ENCODE results near the gene MRPL17. TPM values are rescaled to one million over a fixed set of nuclear protein-coding genes. Genes with fewer than 3 reads are reported as not detected.

MRPL17 gene
- total RNA-seq, 1 experiment from 2014 or later: 77.1 TPM

DNA sequence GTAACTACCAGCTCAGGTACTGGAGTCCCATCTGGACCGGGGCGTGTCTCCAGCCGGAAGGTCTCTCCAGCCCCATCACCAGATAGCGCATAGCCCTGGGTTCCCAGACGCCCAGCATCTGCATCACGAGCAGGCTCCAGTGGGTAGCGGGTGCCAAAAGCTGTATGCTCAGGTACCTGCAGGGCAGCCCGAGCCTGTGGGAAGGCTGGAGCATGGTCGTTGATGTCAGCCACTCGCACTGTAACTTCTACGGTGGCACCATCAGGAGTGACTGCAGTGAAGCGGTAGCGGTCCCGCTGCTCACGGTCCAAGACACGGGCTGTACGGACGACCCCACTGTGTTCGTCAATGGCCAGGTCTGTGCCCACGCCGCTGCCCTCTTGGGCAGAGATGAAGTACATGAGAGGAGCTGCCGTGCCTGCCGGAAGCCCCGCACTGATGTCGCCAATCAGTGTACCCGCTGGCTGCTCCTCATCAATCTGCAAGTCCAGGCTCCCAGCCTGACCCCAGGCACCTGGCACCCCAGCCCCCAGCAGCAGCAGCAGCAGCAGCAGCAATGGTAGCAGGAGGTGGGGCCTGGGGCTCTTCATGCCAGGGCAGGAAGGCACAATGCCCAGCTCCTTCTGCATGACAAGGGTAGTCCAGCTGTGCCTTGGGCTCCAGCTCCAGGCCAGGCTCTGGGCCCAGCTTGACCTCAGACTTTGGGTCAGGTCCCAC, 42.0 kb downstream of the MRPL17 start (continued):
- TF ChIP-seq, protein P1, sequence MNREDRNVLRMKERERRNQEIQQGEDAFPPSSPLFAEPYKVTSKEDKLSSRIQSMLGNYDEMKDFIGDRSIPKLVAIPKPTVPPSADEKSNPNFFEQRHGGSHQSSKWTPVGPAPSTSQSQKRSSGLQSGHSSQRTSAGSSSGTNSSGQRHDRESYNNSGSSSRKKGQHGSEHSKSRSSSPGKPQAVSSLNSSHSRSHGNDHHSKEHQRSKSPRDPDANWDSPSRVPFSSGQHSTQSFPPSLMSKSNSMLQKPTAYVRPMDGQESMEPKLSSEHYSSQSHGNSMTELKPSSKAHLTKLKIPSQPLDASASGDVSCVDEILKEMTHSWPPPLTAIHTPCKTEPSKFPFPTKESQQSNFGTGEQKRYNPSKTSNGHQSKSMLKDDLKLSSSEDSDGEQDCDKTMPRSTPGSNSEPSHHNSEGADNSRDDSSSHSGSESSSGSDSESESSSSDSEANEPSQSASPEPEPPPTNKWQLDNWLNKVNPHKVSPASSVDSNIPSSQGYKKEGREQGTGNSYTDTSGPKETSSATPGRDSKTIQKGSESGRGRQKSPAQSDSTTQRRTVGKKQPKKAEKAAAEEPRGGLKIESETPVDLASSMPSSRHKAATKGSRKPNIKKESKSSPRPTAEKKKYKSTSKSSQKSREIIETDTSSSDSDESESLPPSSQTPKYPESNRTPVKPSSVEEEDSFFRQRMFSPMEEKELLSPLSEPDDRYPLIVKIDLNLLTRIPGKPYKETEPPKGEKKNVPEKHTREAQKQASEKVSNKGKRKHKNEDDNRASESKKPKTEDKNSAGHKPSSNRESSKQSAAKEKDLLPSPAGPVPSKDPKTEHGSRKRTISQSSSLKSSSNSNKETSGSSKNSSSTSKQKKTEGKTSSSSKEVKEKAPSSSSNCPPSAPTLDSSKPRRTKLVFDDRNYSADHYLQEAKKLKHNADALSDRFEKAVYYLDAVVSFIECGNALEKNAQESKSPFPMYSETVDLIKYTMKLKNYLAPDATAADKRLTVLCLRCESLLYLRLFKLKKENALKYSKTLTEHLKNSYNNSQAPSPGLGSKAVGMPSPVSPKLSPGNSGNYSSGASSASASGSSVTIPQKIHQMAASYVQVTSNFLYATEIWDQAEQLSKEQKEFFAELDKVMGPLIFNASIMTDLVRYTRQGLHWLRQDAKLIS (CRISPR knock-in tag; IDR thresholded peaks at IDR 0.05; ENCODE audit: borderline replicate concordance): no peak
- TF ChIP-seq ZNF671 (CRISPR knock-in tag; IDR thresholded peaks at IDR 0.05) (no peak), NFATC4 (CRISPR knock-in tag; IDR thresholded peaks at IDR 0.05) (no peak)

DNA sequence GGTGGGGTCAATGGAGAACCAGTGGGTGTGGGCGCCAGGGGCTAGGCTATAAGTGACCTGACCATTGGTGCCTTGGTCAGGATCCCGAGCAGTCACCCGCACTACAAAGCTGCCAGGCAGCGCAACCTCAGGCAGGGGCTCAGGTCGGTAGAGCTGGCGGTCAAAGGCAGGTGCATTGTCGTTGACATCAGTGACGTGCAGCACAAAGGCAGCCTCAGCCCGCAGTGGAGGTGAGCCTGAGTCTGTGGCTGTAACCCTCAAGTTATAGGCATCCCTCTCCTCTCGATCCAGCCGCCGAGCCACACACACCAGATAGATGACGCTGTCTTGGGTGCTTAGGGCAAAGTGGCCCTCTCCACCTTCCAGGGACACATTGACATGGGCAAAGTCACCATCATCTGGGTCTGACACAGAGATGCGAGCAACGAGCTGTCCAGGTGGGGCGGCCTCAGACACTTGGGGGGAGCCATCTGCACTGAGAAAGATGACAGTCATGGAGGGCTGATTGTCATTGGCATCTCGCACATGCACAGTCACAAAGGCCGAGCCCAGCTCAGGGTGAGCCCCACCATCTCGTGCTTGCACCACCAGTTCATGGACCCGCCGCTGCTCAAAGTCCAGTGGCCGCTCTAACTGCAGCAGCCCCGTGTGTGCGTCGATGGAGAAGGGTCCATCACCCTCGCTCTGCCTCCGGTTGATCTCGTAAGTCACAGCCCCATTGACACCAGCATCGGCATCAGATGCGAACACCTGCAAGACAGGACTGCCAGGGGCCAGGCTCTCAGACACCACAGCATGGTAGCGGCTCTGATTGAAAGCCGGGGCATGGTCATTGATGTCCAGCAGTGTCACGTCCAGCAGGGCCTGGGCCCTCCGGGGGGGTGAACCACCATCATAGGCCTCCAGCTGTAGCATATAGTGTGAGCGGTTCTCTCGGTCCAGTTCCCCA, 42.8 kb downstream of the MRPL17 start:
- ATAC-seq: no peak
- Mint-ChIP-seq H3K27me3 (ENCODE audit: low read depth) (no peaks in the 10 kb centered on the region), H3K36me3 (no peaks in the 10 kb centered on the region), H3K9me3 (no peaks in the 10 kb centered on the region), H3K4me3 (no peak overlapping the region), H3K4me1 (no peaks in the 10 kb centered on the region), H3K27ac (no peak overlapping the region)
- POLR2A ChIA-PET: interaction anchor here (0.5 to 0.7 kb wide), 2 partner anchors 21 to 29 kb away, joined by 3 read pairs; partner anchors contain the start of gene TAF10
- TF ChIP-seq PRRX2 (CRISPR knock-in tag; IDR thresholded peaks at IDR 0.05) (no peak), EMX1 (CRISPR knock-in tag; IDR thresholded peaks at IDR 0.05) (no peak), E2F4 (CRISPR knock-in tag; IDR thresholded peaks at IDR 0.05; ENCODE audit: borderline replicate concordance, low read depth) (no peak), MYBL2 (CRISPR knock-in tag; IDR thresholded peaks at IDR 0.05) (no peak), MXD4 (CRISPR knock-in tag; IDR thresholded peaks at IDR 0.05; ENCODE audit: borderline replicate concordance) (no peak), JAZF1 (CRISPR knock-in tag; IDR thresholded peaks at IDR 0.05) (no peak), KAT7 (CRISPR knock-in tag; IDR thresholded peaks at IDR 0.05; ENCODE audit: borderline replicate concordance) (no peak), ZMAT4 (CRISPR knock-in tag; IDR thresholded peaks at IDR 0.05) (no peak)
- TF ChIP-seq, protein P2, sequence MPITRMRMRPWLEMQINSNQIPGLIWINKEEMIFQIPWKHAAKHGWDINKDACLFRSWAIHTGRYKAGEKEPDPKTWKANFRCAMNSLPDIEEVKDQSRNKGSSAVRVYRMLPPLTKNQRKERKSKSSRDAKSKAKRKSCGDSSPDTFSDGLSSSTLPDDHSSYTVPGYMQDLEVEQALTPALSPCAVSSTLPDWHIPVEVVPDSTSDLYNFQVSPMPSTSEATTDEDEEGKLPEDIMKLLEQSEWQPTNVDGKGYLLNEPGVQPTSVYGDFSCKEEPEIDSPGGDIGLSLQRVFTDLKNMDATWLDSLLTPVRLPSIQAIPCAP (CRISPR knock-in tag; IDR thresholded peaks at IDR 0.05): no peak
- TF ChIP-seq, protein P3, sequence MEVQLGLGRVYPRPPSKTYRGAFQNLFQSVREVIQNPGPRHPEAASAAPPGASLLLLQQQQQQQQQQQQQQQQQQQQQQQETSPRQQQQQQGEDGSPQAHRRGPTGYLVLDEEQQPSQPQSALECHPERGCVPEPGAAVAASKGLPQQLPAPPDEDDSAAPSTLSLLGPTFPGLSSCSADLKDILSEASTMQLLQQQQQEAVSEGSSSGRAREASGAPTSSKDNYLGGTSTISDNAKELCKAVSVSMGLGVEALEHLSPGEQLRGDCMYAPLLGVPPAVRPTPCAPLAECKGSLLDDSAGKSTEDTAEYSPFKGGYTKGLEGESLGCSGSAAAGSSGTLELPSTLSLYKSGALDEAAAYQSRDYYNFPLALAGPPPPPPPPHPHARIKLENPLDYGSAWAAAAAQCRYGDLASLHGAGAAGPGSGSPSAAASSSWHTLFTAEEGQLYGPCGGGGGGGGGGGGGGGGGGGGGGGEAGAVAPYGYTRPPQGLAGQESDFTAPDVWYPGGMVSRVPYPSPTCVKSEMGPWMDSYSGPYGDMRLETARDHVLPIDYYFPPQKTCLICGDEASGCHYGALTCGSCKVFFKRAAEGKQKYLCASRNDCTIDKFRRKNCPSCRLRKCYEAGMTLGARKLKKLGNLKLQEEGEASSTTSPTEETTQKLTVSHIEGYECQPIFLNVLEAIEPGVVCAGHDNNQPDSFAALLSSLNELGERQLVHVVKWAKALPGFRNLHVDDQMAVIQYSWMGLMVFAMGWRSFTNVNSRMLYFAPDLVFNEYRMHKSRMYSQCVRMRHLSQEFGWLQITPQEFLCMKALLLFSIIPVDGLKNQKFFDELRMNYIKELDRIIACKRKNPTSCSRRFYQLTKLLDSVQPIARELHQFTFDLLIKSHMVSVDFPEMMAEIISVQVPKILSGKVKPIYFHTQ (CRISPR knock-in tag; IDR thresholded peaks at IDR 0.05): no peak
- TF ChIP-seq, protein P4, sequence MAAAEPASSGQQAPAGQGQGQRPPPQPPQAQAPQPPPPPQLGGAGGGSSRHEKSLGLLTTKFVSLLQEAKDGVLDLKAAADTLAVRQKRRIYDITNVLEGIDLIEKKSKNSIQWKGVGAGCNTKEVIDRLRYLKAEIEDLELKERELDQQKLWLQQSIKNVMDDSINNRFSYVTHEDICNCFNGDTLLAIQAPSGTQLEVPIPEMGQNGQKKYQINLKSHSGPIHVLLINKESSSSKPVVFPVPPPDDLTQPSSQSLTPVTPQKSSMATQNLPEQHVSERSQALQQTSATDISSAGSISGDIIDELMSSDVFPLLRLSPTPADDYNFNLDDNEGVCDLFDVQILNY (CRISPR knock-in tag; IDR thresholded peaks at IDR 0.05): no peak
- TF ChIP-seq, protein P5, sequence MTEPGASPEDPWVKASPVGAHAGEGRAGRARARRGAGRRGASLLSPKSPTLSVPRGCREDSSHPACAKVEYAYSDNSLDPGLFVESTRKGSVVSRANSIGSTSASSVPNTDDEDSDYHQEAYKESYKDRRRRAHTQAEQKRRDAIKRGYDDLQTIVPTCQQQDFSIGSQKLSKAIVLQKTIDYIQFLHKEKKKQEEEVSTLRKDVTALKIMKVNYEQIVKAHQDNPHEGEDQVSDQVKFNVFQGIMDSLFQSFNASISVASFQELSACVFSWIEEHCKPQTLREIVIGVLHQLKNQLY (CRISPR knock-in tag; IDR thresholded peaks at IDR 0.05): no peak
- TF ChIP-seq, protein P6, sequence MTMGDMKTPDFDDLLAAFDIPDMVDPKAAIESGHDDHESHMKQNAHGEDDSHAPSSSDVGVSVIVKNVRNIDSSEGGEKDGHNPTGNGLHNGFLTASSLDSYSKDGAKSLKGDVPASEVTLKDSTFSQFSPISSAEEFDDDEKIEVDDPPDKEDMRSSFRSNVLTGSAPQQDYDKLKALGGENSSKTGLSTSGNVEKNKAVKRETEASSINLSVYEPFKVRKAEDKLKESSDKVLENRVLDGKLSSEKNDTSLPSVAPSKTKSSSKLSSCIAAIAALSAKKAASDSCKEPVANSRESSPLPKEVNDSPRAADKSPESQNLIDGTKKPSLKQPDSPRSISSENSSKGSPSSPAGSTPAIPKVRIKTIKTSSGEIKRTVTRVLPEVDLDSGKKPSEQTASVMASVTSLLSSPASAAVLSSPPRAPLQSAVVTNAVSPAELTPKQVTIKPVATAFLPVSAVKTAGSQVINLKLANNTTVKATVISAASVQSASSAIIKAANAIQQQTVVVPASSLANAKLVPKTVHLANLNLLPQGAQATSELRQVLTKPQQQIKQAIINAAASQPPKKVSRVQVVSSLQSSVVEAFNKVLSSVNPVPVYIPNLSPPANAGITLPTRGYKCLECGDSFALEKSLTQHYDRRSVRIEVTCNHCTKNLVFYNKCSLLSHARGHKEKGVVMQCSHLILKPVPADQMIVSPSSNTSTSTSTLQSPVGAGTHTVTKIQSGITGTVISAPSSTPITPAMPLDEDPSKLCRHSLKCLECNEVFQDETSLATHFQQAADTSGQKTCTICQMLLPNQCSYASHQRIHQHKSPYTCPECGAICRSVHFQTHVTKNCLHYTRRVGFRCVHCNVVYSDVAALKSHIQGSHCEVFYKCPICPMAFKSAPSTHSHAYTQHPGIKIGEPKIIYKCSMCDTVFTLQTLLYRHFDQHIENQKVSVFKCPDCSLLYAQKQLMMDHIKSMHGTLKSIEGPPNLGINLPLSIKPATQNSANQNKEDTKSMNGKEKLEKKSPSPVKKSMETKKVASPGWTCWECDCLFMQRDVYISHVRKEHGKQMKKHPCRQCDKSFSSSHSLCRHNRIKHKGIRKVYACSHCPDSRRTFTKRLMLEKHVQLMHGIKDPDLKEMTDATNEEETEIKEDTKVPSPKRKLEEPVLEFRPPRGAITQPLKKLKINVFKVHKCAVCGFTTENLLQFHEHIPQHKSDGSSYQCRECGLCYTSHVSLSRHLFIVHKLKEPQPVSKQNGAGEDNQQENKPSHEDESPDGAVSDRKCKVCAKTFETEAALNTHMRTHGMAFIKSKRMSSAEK (CRISPR knock-in tag; IDR thresholded peaks at IDR 0.05; ENCODE audit: borderline replicate concordance): no peak
- no peak for DNase-seq (ENCODE audit: low spot score)
- CTCF ChIA-PET: interaction anchor here (1.0 to 1.2 kb wide), 2 partner anchors 109 to 115 kb away, joined by 3 read pairs; no protein-coding TSS in a partner anchor
